BLaER1 treated with 17β-estradiol and CSF1 and Interleukin-3, amounts not matched to agents 10 nM and 100 nM (cell line): ENCODE measurements around the gene CHTF8.
A peak's percentile ranks its signal among the peaks of the same experiment; 100 is the strongest.

Source experiments
- H3K27ac ChIP-seq, 11 experiments: shearing (Covaris generic); formaldehyde crosslinking; 2 replicates each; pipeline ENCODE4 v1.8.1; 2022
- H3K27me3 ChIP-seq, 11 experiments: shearing (Covaris generic); formaldehyde crosslinking; 2 replicates each; pipeline ENCODE4 v1.8.1; 2022
- H3K36me3 ChIP-seq, 11 experiments: shearing (Covaris generic); formaldehyde crosslinking; 2 replicates each; pipeline ENCODE4 v1.8.1; 2022
- H3K4me1 ChIP-seq, 10 experiments: shearing (Covaris generic); formaldehyde crosslinking; 2 replicates each; pipeline ENCODE4 v1.8.1; 2022
- H3K4me2 ChIP-seq, 11 experiments: shearing (Covaris generic); formaldehyde crosslinking; 2 replicates each; pipeline ENCODE4 v1.8.1; 2022
- H3K4me3 ChIP-seq, 10 experiments: shearing (Covaris generic); formaldehyde crosslinking; 2 replicates each; pipeline ENCODE4 v1.8.1; 2022
- H3K9ac ChIP-seq, 11 experiments: shearing (Covaris generic); formaldehyde crosslinking; 2 replicates each; pipeline ENCODE4 v1.8.1; 2022
- H3K9me3 ChIP-seq, 11 experiments: shearing (Covaris generic); formaldehyde crosslinking; replicated peaks in 1 of 11; 2 replicates each; pipeline ENCODE4 v1.8.1; 2022
- H4K20me1 ChIP-seq, 11 experiments: shearing (Covaris generic); formaldehyde crosslinking; 2 replicates each; pipeline ENCODE4 v1.8.1; 2022
- Cebpa-rat ChIP-seq, 11 experiments: shearing (Covaris generic); IDR thresholded peaks; 2 replicates each; pipeline ENCODE4 v1.8.1; 2022

CHTF8 gene

DNA sequence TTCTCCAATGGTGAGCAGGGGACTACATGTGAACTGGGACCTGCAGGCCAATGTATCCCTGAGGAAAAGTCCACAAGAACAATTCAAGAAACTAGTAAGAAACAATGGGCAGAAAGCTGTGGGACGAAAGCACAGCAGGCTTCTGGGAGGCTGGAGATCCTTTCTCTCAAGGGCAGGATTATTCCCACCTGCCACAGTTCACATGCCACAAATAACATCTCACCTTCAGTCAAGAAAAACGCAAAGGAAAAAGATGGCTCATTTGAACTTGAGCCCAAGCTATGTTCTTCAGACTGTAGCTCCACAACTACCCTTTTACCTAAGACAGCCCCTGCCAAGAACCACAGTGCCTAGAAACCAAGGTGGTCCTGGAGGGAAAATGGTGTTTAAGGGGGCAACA lies 13.9 kb downstream of the CHTF8 start:
- no peak overlapping the region for H3K27ac ChIP-seq
- H3K27me3 ChIP-seq = no peaks in the 10 kb centered on the region
- no peak for TF ChIP-seq Cebpa-rat (IDR thresholded peaks at IDR 0.05)
- H3K4me2 ChIP-seq = no peak overlapping the region
- no peak overlapping the region for H3K4me3 ChIP-seq
- peaks cover 6 to 34% (median 15%) of the 10 kb centered on the region in 10 experiments; a peak in 15 of 20 replicates for H3K4me1 ChIP-seq
- H3K9me3 ChIP-seq = no peaks in the 10 kb centered on the region
- H3K9ac ChIP-seq = no peak overlapping the region
- H4K20me1 ChIP-seq = peaks cover 41 to 100% (median 99%) of the 10 kb centered on the region in 11 experiments; a peak in 21 of 22 replicates
- H3K36me3 ChIP-seq = peaks cover 83 to 100% (median 97%) of the 10 kb centered on the region in 11 experiments

DNA sequence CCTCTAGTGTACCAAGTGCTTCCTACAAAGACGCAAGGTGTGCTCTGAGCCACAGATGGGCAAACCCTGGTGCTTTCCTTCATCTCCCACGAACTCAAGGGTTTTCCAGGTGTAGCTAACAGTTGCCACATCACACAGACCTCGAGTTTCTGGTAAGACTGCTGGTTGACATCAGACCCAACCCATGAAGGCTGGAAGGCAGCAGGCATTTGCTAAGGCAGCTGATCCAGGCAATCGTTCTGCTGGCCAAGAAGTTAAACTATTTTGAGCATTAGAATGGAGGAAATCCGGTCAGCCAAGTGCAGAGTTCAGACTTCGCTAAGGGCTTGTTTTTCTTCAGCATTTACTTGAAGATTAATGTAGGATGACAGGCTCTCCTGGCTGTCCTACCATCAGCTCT lies 15.5 kb downstream of the CHTF8 start:
- peaks cover 74 to 98% (median 85%) of the 10 kb centered on the region in 11 experiments for H3K36me3 ChIP-seq

DNA sequence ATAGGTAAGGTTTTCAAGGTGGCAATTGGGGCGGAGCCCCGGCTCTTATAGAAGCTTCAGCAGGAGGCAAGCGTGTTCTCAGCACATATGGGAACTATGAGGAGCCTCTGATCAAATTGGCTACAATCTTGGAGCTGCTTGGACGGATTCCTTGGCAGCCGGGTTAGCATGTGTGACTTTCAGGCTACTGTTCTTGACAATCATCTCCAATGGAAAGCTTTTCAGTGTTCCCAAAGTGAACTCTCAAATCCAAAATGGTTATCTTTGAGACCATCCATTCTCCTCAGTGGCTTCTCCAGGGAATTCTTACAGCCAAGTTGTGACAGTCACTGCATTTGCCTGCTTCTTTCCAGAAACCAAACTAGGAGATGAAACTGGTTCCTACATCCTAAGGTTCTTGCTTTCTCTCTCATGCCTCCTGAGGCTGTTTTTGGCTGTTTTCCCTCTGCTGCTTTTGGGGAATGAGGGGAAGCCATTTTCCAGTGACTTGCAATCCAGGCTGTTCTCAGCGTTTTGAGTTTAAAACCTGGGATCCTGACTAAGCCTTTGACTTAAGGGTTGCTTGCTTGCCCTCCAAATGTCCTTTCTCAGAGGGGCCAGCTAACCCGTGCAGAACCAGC lies 16.0 kb downstream of the CHTF8 start:
- H3K9ac ChIP-seq = no peak overlapping the region
- H3K36me3 ChIP-seq = peaks cover 73 to 98% (median 87%) of the 10 kb centered on the region in 11 experiments
- no peak overlapping the region for H3K4me3 ChIP-seq
- no peaks in the 10 kb centered on the region for H3K27me3 ChIP-seq
- no peak for TF ChIP-seq Cebpa-rat (IDR thresholded peaks at IDR 0.05)
- H3K9me3 ChIP-seq = no peaks in the 10 kb centered on the region
- no peak overlapping the region for H3K27ac ChIP-seq
- H4K20me1 ChIP-seq = peaks cover 55 to 100% (median 99%) of the 10 kb centered on the region in 11 experiments
- peaks cover 6 to 46% (median 15%) of the 10 kb centered on the region in 10 experiments; a peak in 15 of 20 replicates for H3K4me1 ChIP-seq
- no peak overlapping the region for H3K4me2 ChIP-seq

More for the DNA sequence above, 15.5 kb downstream of the CHTF8 start:
- Histone ChIP-seq H3K27me3 (no peaks in the 10 kb centered on the region), H3K27ac (no peak overlapping the region), H3K4me2 (no peak overlapping the region), H3K9me3 (no peaks in the 10 kb centered on the region), H3K4me1 (peaks cover 6 to 46% (median 15%) of the 10 kb centered on the region in 10 experiments; a peak in 15 of 20 replicates), H3K9ac (no peak overlapping the region), H3K4me3 (no peak overlapping the region), H4K20me1 (peaks cover 49 to 100% (median 99%) of the 10 kb centered on the region in 11 experiments)
- no peak for TF ChIP-seq Cebpa-rat (IDR thresholded peaks at IDR 0.05)

DNA sequence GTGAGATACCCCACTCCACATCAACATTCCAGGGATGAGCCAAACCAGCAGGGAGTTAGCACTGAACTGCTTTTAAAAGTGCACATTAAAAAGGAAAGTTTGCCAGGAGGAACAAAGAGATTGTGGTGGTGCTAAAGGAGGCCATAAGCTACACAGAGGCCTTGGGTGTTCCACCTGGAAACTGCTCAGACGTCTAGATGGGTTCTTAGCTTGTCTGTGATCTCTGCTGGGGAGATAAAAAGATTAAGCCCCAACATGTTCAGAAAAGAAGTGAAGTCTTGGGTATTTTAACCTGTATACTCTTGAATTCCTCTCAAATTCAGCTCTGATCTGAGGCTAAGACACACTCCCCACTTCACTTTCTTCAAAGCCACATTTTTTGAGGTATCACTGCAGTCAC lies 16.6 kb downstream of the CHTF8 start:
- no peaks in the 10 kb centered on the region for H3K27me3 ChIP-seq
- H3K4me2 ChIP-seq = peak overlapping the region in 2 of 11 experiments; percentile 33 to 38; a peak in 2 of 22 replicates
- peaks cover 6 to 46% (median 15%) of the 10 kb centered on the region in 10 experiments; a peak in 15 of 20 replicates for H3K4me1 ChIP-seq
- no peak overlapping the region for H3K9ac ChIP-seq
- TF ChIP-seq Cebpa-rat (IDR thresholded peaks at IDR 0.05) = no peak
- H3K4me3 ChIP-seq = no peak overlapping the region
- peaks cover 57 to 100% (median 99%) of the 10 kb centered on the region in 11 experiments for H4K20me1 ChIP-seq
- H3K27ac ChIP-seq = no peak overlapping the region
- no peaks in the 10 kb centered on the region for H3K9me3 ChIP-seq
- H3K36me3 ChIP-seq = peaks cover 68 to 98% (median 83%) of the 10 kb centered on the region in 11 experiments

DNA sequence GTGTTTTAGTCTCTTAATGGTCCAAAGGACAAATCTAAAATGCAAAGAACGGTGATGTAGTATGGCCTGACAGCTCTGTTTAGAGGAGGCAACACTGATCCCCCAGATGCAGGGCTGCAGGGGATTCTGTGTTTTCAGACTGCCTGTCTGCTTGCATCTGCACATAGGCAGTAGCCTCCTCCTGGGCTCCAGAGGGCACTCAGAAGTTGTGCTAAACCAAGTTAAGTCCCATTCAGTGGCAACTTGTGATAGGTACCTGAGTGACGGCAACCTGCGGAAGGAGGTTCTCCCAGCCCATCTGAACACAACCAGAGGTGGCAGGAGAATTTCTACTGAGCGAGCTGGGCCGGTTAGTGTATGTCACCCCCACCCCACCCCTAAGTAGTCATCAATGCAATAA lies 17.0 kb downstream of the CHTF8 start:
- peak overlapping the region in 3 of 11 experiments; percentile 38 to 57 (median 51); a peak in 6 of 22 replicates for H3K4me2 ChIP-seq
- H3K4me1 ChIP-seq = peaks cover 6 to 46% (median 15%) of the 10 kb centered on the region in 10 experiments; a peak in 15 of 20 replicates
- no peak for TF ChIP-seq Cebpa-rat (IDR thresholded peaks at IDR 0.05)
- peaks cover 68 to 98% (median 83%) of the 10 kb centered on the region in 11 experiments for H3K36me3 ChIP-seq
- no peaks in the 10 kb centered on the region for H3K27me3 ChIP-seq
- H3K4me3 ChIP-seq = no peak overlapping the region
- H3K9me3 ChIP-seq = no peaks in the 10 kb centered on the region
- no peak overlapping the region for H3K9ac ChIP-seq
- H3K27ac ChIP-seq = no peak overlapping the region
- H4K20me1 ChIP-seq = peaks cover 62 to 100% (median 99%) of the 10 kb centered on the region in 11 experiments

DNA sequence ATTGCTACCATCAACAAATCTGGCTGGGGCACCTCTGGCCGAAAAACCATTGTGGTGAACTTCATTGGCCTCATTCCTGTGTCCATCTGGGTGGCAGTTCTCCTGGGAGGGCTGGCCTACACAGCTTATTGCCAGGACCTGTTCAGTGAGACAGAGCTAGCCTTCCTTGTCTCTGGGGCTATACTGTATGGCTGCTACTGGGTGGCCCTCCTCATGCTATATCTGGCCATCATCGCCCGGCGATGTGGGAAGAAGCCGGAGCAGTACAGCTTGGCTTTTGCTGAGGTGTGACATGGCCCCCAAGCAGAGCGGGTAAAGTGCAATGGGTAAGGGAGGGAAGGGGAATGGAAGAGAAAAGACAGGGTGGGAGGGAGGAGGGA lies 17.4 kb downstream of the CHTF8 start:
- Histone ChIP-seq H3K36me3 (peaks cover 65 to 98% (median 83%) of the 10 kb centered on the region in 11 experiments), H3K4me3 (no peak overlapping the region), H3K4me1 (peaks cover 6 to 46% (median 15%) of the 10 kb centered on the region in 10 experiments; a peak in 15 of 20 replicates), H3K4me2 (peak overlapping the region in 5 of 11 experiments; percentile 26 to 57 (median 38); a peak in 10 of 22 replicates), H3K27ac (peak overlapping the region in 1 of 11 experiments; percentile 32; a peak in 1 of 22 replicates), H3K27me3 (no peaks in the 10 kb centered on the region), H3K9ac (no peak overlapping the region), H4K20me1 (peaks cover 63 to 100% (median 98%) of the 10 kb centered on the region in 11 experiments), H3K9me3 (no peaks in the 10 kb centered on the region)
- TF ChIP-seq Cebpa-rat (IDR thresholded peaks at IDR 0.05) = no peak

DNA sequence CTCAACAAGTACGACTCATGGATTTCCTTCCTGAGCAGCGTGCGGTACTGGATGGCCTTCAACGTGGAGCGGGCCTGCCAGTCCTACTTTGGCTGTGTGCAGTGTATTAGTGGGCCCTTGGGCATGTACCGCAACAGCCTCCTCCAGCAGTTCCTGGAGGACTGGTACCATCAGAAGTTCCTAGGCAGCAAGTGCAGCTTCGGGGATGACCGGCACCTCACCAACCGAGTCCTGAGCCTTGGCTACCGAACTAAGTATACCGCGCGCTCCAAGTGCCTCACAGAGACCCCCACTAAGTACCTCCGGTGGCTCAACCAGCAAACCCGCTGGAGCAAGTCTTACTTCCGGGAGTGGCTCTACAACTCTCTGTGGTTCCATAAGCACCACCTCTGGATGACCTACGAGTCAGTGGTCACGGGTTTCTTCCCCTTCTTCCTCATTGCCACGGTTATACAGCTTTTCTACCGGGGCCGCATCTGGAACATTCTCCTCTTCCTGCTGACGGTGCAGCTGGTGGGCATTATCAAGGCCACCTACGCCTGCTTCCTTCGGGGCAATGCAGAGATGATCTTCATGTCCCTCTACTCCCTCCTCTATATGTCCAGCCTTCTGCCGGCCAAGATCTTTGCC lies 17.9 kb downstream of the CHTF8 start:
- H3K4me3 ChIP-seq = no peak overlapping the region
- peak overlapping the region in 2 of 11 experiments; percentile 29 to 32; a peak in 1 of 22 replicates for H3K27ac ChIP-seq
- H3K4me1 ChIP-seq = peaks cover 6 to 46% (median 15%) of the 10 kb centered on the region in 10 experiments; a peak in 15 of 20 replicates
- H4K20me1 ChIP-seq = peaks cover 68 to 100% (median 98%) of the 10 kb centered on the region in 11 experiments
- H3K4me2 ChIP-seq = peak overlapping the region in 5 of 11 experiments; percentile 26 to 57 (median 38); a peak in 10 of 22 replicates
- TF ChIP-seq Cebpa-rat (IDR thresholded peaks at IDR 0.05) = no peak
- H3K9me3 ChIP-seq = no peaks in the 10 kb centered on the region
- H3K9ac ChIP-seq = no peak overlapping the region
- peaks cover 65 to 98% (median 83%) of the 10 kb centered on the region in 11 experiments for H3K36me3 ChIP-seq
- H3K27me3 ChIP-seq = peaks cover 0 to 4% (median under 1%) of the 10 kb centered on the region in 11 experiments; a peak in 9 of 22 replicates

DNA sequence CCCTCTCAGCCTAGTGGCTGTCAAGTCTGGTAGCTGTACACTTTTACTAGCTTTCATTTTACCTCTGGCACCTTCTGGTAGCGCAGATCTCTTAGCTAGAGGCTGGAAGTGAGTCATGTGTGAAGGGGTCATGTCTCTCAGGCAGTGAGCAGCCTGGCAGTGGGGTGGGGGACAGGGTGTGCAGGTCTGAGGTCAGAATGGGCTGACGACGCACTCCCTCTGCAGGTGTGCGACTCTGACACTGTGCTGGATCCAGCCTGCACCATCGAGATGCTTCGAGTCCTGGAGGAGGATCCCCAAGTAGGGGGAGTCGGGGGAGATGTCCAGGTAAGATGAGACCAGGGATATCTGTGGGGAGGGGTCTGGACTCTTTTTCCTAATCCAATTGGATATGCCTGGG lies 19.2 kb downstream of the CHTF8 start:
- H3K9me3 ChIP-seq = no peaks in the 10 kb centered on the region
- no peak overlapping the region for H3K27ac ChIP-seq
- peaks cover 9 to 17% (median 13%) of the 10 kb centered on the region in 11 experiments for H3K27me3 ChIP-seq
- no peak overlapping the region for H3K9ac ChIP-seq
- TF ChIP-seq Cebpa-rat (IDR thresholded peaks at IDR 0.05) = no peak
- H3K4me1 ChIP-seq = peaks cover 6 to 46% (median 14%) of the 10 kb centered on the region in 10 experiments; a peak in 15 of 20 replicates
- no peak overlapping the region for H3K4me2 ChIP-seq
- H4K20me1 ChIP-seq = peaks cover 69 to 100% (median 98%) of the 10 kb centered on the region in 11 experiments; a peak in 21 of 22 replicates
- peaks cover 56 to 91% (median 76%) of the 10 kb centered on the region in 11 experiments for H3K36me3 ChIP-seq
- H3K4me3 ChIP-seq = no peak overlapping the region
